Measurements from ENCODE around the gene ZNF583. TPM values are rescaled to one million over a fixed set of nuclear protein-coding genes. Genes with fewer than 3 reads are reported as not detected.

The ZNF583 gene
- total RNA-seq, 1 experiment from 2014 or later = not detected

DNA sequence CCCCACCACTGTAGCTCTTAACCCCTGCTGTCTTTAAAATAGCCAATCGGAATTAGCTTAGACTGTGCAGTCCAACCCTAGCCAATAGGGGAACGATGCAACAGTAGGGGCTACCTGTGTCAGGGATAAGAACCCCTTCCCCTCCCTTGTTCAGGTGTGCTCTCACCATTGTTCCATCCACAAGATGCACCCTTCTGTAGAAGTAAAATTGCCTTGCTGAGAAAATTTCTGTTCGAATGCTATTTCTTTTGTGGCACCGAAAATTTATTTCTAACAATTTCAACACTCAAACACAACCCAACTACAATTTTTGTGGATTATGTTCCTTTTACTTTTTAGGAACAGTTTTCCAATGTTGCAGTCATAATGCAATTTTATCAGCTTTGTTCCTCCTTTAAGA lies 3.6 kb upstream of the ZNF583 start:
- Histone ChIP-seq H3K27ac (ENCODE audit: low read depth, low read length) (no peak overlapping the region), H3K9ac (ENCODE audit: low read length) (no peak overlapping the region), H4K20me1 (ENCODE audit: insufficient read depth) (no peaks in the 10 kb centered on the region), H3K79me2 (ENCODE audit: insufficient read depth, low read length) (no peaks in the 10 kb centered on the region), H3K4me3 (replicated peaks in 1 of 2; ENCODE audit: low read depth in 1 of 2, low read length in 2 of 2) (no peak overlapping the region), H3K4me2 (ENCODE audit: low read length) (no peak overlapping the region), H2AFZ (ENCODE audit: low read depth, low read length, poor library complexity, severe bottlenecking) (no peak overlapping the region), H3K4me1 (ENCODE audit: control insufficient read depth in 1 of 2, insufficient read depth in 2 of 2, low read length in 2 of 2) (no peaks in the 10 kb centered on the region), H3K9me3 (ENCODE audit: control insufficient read depth in 1 of 2, insufficient read depth in 1 of 2, low read depth in 1 of 2, low read length in 2 of 2) (peaks cover 12 to 18% of the 10 kb centered on the region in 2 experiments; a peak in 2 of 4 replicates), H3K36me3 (ENCODE audit: control insufficient read depth in 1 of 2, insufficient read depth in 2 of 2, low read length in 2 of 2) (no peaks in the 10 kb centered on the region), H3K27me3 (ENCODE audit: insufficient read depth, low read length) (no peaks in the 10 kb centered on the region), H3K9me2 (ENCODE audit: insufficient read depth) (no peaks in the 10 kb centered on the region)
- ATAC-seq (no peak), DNase-seq (ENCODE audit: low read depth, low spot score) (no peak)
- TF ChIP-seq RAD21 (IDR thresholded peaks at IDR 0.05; ENCODE audit: low read depth) (no peak), MAX (IDR thresholded peaks at IDR 0.05) (no peak), SP1 (IDR thresholded peaks at IDR 0.05; ENCODE audit: low read depth) (no peak), ZNF274 (IDR thresholded peaks at IDR 0.05; ENCODE audit: low read depth, low read length) (no peak), CEBPB (IDR thresholded peaks at IDR 0.05; ENCODE audit: low read depth) (no peak), TCF7L2 (IDR thresholded peaks at IDR 0.05; ENCODE audit: borderline replicate concordance, extremely low read depth, insufficient read depth, insufficient read length) (no peak), CTCF (IDR thresholded peaks at IDR 0.05 in 2 of 3, conservative IDR thresholded peaks at IDR 0.05 in 1 of 3; ENCODE audit: borderline replicate concordance in 1 of 3, insufficient read depth in 1 of 3, low read depth in 2 of 3, low read length in 2 of 3) (no peak), SRF (IDR thresholded peaks at IDR 0.05; ENCODE audit: low read depth) (no peak), ELF1 (IDR thresholded peaks at IDR 0.05; ENCODE audit: borderline replicate concordance, low read depth) (no peak), ZBTB33 (IDR thresholded peaks at IDR 0.05; ENCODE audit: extremely low read depth, insufficient replicate concordance, low read length) (no peak), ZFX (IDR thresholded peaks at IDR 0.05) (no peak), EGR1 (IDR thresholded peaks at IDR 0.05; ENCODE audit: low read depth) (no peak), YY1 (IDR thresholded peaks at IDR 0.05; ENCODE audit: extremely low read depth, insufficient replicate concordance, low read depth, low read length) (no peak), POLR2A (IDR thresholded peaks at IDR 0.05; ENCODE audit: borderline replicate concordance, extremely low read depth, insufficient read depth, insufficient read length) (no peak)
- TF ChIP-seq, protein P1, sequence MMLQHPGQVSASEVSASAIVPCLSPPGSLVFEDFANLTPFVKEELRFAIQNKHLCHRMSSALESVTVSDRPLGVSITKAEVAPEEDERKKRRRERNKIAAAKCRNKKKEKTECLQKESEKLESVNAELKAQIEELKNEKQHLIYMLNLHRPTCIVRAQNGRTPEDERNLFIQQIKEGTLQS (IDR thresholded peaks at IDR 0.05) = no peak
- RAD21 ChIA-PET (ENCODE audit: low non-redundant PET in 1 of 2, low total read pairs in 2 of 2, uncharacterized antibody in 2 of 2, unreplicated experiment in 2 of 2) = no interaction called here
- intact Hi-C loops (cut with micrococcal nuclease) = no loop called here
- POLR2A ChIA-PET = no interaction called here
- CTCF ChIA-PET = no interaction called here
- BruUV-seq (replicated peaks) = no TSS peak

Measured in HCT116 (cell line).